WI38 (cell line): ENCODE results near the gene KIT.
"Not testable (repeated sequence)": the region's sequence is repeated elsewhere in the genome, so short reads cannot be mapped to it uniquely, and the experiment has no call there.

Experiments
- H3K4me3 ChIP-seq: 2 replicates; pipeline ENCODE4 v1.5.1; 2011; ENCODE audit warnings: low read depth, mild to moderate bottlenecking, control low read depth, low read length
- TF ChIP-seq, protein P1 (sequence below): IDR thresholded peaks from 2 replicates; pipeline ENCODE4 v1.5.1; 2012; ENCODE audit warnings: low read depth, mild to moderate bottlenecking, control low read depth, low read length

The KIT gene

DNA sequence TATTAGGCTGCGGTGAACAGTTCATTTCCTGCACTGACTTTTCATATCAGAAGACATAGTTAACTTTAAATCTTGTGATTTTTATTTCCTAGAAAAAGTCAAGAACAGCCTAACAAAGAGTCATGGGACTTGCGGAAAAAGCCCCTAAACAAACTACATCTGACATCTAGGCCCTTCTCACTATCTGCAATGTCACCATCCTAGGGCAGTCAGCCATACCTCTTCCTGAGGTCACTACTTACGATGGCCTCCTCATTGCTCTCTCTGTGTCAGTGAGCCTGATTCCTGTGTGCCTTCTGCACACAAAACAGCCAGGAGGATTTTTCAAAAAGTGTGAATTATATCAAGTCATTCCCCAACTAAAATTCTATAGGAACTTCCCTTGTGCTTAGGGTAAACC, 22.4 kb upstream of the KIT start:
- H3K4me3 ChIP-seq, result no peak overlapping the region
- TF ChIP-seq, protein P1, sequence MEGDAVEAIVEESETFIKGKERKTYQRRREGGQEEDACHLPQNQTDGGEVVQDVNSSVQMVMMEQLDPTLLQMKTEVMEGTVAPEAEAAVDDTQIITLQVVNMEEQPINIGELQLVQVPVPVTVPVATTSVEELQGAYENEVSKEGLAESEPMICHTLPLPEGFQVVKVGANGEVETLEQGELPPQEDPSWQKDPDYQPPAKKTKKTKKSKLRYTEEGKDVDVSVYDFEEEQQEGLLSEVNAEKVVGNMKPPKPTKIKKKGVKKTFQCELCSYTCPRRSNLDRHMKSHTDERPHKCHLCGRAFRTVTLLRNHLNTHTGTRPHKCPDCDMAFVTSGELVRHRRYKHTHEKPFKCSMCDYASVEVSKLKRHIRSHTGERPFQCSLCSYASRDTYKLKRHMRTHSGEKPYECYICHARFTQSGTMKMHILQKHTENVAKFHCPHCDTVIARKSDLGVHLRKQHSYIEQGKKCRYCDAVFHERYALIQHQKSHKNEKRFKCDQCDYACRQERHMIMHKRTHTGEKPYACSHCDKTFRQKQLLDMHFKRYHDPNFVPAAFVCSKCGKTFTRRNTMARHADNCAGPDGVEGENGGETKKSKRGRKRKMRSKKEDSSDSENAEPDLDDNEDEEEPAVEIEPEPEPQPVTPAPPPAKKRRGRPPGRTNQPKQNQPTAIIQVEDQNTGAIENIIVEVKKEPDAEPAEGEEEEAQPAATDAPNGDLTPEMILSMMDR, result no peak

DNA sequence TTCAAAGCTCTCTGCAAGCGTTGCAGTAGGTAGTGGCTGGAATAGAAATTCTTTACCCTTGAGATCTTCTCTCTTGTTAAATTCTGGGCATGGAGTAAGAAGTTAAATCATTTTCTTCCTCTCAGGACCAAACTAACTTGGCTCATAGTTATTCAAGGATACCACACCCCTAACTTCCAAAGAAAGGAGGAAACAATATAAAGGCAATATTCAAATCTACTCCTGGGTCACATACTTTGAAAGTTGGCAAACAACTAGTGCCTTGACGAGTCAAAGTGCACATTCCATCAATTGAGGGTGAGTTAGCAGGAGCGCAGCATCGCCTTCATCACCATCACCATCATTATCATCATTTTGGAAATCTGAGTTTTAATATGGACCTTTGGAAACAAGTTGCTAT, 20.4 kb upstream of the KIT start:
- TF ChIP-seq, protein P1, result no peak
- H3K4me3 ChIP-seq, result no peak overlapping the region

DNA sequence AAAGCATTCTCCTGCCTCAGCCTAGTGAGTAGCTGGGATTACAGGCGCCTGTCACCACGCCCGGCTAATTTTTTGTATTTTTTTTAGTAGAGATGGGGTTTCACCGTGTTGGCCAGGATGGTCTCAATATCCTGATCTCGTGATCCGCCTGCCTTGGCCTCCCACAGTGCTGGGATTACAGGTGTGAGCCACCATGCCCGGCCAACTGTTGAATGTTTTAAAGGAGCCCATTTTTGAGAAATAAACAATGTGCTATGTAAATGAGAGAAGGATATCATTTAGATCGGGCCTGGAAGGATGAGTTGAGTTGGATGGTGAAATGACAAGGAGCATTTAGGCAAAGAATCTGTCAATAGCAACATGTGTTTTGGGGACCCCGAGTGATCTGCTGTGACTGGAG, 16.7 kb upstream of the KIT start:
- not testable (repeated sequence) for H3K4me3 ChIP-seq

DNA sequence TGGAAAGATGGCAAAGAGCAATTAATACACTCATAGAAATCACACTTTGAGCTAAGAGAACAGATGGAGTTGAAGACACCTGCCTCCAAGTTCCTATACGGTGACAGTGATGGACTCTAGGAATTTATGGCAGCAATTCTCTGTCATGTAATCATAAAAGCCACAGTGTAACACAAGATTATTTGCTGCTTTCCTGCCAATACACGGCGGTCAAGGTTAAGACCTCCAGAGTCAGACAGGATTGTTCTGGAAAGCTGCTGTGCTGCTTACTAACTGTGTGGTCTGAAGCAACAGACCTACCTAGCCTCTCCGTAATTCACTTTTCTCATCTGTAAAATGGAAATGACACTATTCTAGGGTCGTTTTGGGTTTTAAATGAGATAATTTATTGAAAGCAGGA, 14.6 kb upstream of the KIT start:
- no peak overlapping the region for H3K4me3 ChIP-seq
- TF ChIP-seq, protein P1, result no peak

DNA sequence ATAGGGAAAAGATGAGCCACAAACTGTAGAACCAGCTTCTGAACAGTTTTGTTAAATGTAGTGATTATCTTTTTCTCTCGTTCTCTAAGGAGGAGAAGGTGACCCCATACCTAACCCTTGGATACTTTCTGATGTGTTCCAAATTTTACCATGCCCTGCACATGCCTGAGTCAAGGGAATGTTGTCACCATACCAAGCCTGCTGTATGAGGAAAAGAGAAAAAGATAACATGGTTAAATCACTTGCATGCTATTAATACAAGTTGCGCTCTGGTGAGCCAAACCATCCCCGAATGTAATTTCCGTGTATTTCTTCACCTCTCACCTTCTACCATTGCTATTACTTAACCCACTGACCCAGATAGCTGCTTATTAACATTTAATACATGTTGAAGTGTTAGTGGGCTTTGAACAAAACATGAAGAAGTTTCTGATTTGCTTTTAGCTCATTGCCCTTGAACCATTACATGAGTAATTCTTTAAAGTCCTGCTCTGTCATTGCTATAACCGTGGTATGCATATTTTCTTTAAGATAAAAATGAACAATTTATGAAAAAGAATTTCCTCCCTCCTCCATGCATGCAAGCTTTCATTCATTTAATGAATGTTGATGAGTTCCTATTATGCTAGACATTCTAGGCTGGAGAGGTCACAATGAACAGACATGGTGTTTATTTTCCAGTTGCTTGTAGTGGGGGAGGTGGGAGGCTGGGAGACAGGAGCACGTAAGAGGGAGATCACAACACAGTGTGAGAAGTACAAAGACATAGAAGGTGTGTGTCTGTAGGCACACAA, 13.6 kb upstream of the KIT start:
- TF ChIP-seq, protein P1, result no peak
- no peak overlapping the region for H3K4me3 ChIP-seq

DNA sequence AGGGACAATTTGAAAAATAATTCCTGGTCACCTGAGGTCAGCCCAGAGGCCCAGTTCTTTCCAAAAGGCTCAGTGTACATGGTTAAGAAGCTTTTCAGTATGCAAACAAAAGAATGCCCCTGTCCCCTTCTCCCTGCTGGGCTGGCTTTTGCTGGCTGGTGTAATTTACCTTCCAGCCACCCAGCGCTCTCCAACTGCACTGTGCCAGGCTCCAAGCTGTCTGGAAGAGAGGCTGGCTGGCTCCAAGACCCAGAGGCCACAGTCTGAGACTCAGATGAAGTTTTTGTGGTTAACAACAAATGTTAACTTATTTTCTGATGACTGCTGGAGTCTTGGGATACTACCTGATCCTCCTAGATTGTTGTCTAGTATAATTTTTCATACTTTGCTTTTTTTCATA, 11.9 kb upstream of the KIT start:
- TF ChIP-seq, protein P1, result no peak
- no peak overlapping the region for H3K4me3 ChIP-seq

DNA sequence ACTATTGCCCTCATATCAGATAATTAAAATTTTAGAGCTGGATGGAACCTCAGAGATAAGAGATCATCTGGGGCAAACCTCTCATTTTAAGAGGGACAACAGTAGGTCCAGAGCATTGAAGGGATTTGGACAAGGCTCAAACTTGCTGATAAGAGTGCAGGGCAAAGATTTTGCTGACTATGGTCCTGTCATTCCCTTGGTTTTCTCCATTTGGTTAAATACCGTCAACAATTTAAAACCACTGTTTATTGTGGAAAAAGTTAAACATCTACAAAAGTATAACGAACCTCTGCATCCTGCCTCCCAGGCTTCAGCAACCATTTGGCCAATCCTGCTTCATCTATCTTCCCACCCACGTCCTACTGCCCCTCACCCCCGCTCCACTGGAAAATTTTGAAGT, 10.7 kb upstream of the KIT start:
- TF ChIP-seq, protein P1, result no peak
- H3K4me3 ChIP-seq, result no peak overlapping the region

DNA sequence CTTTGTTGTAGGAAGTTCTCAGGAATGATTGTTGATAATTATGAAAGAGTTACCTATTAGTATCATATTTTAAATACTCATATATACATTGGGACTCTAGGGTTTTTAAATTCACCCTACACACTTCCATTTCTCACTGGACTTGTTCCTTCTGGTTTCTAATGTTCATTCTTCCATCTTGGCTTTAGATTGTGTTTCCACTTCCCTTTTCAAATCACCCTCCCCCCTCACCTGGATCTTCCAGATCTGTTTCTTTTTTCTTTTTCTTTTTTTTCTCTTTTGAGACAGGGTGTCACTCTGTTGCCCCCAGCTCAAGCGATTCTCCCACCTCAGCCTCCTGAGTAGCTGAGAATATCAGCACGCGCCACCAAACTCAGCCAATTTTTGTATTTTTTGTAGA, 6.7 kb upstream of the KIT start:
- no peak overlapping the region for H3K4me3 ChIP-seq
- TF ChIP-seq, protein P1, result no peak
